Umbilical cord (tissue), 2 donors: ENCODE results near the gene MRI1. TPM values are rescaled to one million over a fixed set of nuclear protein-coding genes. Genes with fewer than 3 reads are reported as not detected.

Experiments
- DNase-seq: peaks from one replicate; pipeline ENCODE4 v3.0.0-alpha.2; 2015; ENCODE audit warnings: low spot score
- total RNA-seq: library from RNA; depleted of rRNA; stranded (reverse); fragments of >200 nt; gene quantifications from one replicate; pipeline ENCODE4 v1.2.3, GENCODE V29; 2014; ENCODE audit warnings: low replicate concordance; ENCODE audit not compliant: insufficient read depth

MRI1 gene
- total RNA-seq, 1 donor from 2014 or later: 38.0 TPM

DNA sequence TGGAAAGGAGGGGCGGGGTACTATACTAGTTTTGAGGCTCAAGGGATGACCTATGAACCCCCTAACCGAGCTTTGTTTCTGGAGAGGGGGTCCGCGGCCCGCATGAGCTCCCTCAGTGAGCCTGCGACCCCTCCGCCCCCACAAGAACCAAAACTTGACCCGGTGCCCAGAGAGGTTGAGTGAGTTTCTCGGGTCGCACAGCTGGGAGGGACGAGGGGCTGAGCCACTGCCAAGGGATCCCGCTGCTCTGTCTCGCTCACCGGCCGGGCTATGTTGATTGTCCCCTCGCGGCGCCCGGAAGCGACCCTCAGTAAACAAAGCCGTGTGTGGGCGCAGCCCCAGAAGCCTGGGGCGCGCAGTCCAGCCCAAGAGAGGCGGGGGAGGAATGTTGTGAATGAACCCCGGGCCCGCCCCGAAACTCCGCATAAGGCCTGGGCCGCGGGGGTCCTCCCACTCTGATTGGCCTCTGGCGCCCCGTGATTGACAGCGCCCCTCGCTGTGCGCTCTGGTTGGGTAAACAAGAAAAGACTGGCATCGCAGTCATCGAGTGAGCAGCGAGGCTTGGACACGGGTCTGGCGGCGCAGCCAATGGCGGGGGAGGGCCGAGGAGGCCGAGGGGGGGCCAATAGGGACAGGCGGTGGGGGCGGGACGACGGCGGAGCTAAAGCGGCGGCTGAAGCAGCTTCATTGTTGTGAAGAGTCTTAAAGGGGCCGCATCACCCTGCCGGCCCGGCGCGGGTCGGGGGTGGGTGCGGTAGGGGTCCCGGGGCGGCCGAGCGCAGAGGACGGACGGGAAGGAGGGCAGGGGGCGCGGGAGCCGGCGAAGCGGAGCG, 30.7 kb downstream of the MRI1 start, which contains the start of gene ZSWIM4:
ZSWIM4 (plus strand) TSS at position 687 of the 833 bp plus-strand sequence. CDS start 206 bp downstream, outside the sequence.
- DNase-seq: peak; percentile 100

- DNase-seq: no peak
These were observed 31.4 kb downstream of the MRI1 start for GRCh38 chr19:13795595-13796300.

DNA sequence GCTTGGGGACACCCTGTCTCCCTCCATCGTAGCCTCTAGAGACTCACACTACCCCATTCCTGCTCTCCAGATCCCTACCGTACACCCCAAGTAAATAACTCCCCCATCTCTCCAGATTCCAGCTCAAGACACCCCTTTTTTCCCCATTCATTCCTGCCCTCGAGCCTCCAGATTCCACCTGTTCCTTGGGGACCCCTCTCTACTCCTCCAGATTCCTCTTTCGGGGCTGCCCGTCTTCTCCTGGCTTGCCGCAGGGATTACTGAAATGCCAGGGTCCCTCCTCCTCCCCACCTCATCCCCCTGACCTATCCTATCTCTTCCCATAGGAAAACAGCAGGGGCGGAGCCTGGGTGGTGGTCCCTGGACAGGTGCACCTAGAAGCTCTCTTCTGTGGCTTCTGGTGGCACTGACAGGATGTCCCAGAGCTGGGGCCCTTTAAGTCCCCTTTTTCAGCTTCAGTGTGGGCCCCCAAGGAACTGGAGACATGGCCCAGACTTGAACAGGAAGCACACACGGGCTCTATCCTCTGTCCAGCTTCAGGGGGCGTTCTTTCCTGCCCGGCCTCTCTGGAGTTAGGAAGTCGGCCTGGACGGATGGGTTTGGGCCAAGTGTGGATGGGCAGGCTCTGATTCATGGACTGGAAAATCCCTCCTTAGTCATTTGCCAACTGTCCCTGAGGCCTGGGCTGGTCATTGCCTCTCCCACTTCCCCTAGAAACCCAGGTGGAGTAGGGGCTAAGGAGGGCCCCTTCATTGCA, 32.2 kb downstream of the MRI1 start:
- peak; percentile 80 for DNase-seq

DNA sequence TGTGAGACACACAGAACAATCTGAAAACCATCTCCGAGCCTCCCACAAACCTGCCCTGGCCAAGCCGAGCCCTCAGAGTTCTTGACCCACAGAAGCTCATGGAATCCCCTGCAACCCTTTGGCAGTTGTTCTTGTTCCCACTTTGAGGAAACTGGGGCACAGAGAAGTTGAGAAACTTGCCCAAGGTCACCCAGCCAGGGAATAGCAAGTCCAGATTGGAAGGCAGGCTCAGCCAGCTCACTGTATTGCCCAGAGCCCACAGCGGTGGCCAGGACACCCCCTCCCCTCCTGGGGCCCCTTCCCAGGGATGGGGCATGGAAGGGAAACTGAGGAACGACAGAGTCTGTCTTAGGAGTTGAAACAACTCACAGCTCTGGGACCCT, 32.7 kb downstream of the MRI1 start:
- DNase-seq: no peak

- DNase-seq: no peak
These were observed 33.5 kb downstream of the MRI1 start for GRCh38 chr19:13797870-13798269.

- DNase-seq: no peak
These were observed 35.3 kb downstream of the MRI1 start for GRCh38 chr19:13799669-13800068.

GRCh38 chr19:13803038-13803437, 38.7 kb downstream of the MRI1 start:
- DNase-seq: no peak

DNA sequence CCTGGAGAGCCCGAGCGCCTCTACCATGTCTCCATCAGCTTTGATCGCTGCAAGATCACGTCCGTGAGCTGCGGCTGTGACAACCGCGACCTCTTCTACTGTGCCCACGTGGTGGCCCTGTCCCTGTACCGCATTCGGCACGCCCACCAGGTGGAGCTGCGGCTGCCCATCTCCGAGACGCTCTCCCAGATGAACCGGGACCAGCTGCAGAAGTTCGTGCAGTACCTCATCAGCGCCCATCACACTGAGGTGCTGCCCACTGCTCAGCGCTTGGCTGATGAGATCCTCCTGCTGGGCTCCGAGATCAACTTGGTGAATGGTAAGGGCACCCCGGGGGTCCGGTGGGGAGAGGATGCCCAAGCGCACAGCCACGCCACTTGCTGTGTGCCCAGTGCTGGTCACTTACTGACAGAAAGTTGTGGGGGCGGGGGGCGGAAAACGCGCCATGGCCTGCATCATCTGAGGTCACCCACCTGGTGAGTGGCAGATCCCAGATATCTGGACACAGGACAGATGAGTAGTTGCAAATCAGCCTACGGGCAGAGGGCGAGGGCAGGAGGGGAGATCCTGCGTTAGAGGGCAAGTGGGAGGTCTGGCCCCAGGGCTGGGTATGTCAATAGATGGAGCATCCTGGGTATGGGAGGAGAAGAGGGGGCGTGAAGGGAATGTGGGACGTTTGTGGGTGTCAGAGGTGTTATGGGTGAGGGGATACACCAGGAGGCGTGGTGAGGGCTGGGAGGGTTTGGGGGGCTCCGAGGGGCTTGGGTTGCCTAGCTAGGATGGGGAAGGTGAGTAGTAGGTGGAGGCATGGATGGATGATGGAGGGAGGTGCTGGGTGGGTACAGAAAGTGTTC, 40.7 kb downstream of the MRI1 start:
- no peak for DNase-seq

- DNase-seq: no peak
These were observed 42.4 kb downstream of the MRI1 start for GRCh38 chr19:13806728-13807127.

DNA sequence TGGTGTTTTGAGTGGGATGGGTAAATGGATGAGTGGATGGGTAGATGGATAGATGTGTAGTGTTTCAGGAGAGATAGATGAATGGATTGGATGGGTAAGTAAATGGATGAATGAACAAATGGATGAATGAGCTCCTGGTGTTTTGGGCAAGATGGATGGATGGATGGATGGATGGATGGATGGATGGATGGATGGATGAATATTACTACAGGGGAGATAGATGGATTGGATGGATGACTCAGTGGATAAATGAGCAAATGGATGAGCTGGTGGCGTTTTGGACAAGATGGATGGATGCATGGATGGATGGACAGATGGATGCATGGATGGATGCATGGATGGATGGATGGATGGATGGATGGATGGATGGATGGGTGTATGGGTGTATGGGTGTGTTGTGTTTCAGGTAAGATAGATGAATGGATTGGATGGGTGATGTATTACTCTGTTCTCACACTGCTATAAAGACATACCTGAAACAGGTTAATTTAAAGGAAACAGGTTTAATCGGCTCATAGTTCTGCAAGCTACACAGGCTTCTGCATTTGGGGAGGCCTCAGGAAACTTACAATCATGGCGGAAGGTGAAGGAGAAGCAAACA, 43.2 kb downstream of the MRI1 start:
- no peak for DNase-seq

GRCh38 chr19:13808856-13809255, 44.5 kb downstream of the MRI1 start:
- no peak for DNase-seq

DNA sequence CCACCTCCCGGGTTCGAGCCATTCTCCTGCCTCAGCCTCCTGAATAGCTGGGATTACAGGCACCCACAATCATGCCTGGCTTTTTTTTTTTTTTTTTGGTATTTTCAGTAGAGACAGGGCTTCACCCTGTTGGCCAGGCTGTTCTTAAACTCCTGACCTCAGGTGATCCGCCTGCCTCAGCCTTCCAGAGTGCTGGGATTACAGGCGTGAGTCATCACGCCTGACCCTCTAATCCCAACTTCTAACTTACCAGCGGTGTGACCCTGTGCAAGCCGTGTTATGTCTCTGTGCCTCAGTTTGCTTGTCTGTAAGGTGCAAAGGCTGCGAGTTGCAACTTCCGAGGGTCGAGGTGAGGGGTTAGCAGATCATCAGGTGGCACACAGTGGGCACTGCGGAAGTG, 48.2 kb downstream of the MRI1 start:
- no peak for DNase-seq

DNA sequence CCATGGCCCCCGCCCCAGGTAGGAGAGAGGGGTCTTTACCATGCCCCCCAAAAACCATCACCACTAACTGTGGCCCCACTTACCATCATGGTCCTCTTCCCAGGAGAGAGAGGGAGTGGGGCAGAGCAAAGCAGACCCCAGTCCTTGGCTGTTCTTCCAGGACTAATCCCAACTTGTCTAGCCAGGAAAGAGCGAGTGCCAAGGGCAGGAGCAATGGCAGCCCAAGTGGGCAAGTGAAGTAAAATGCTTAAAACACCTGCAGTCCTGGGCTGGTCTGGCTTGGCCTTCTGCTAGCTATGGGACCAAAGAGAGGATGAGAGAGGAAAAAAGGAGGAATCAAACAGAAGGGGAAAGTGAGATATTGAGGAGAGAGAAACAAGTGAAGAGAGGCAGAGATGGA, 48.8 kb downstream of the MRI1 start:
- no peak for DNase-seq

- no peak for DNase-seq
These were observed 50.2 kb downstream of the MRI1 start for GRCh38 chr19:13814550-13814949.

DNA sequence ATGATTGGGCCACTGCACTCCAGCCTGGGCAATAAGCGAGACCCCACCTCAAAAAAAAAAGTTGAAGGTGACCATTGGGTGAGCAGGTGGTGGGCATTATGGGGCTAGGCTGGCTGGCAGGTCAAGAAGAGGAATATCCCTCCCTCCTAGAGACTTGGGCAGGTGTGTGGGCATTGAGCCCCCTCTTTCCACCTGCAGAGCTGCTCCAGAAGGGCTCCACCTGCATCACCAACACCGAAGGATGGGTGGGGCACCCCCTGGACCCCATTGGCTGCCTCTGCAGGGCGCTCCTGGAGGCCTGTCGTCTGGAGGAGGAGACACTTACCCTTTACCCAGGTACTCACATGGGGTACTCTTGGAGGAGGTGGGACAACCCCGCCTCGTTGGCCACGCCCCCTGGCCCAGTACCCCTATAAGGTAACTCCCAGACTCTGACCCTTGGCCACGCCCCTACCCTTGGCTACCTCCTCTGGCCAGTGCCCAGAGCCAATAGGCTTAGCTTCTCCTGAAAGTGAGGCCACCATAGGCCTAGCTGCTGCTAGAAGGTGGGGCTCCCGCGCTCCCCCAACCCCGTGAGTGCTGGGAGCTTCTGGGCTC, 52.8 kb downstream of the MRI1 start:
- no peak for DNase-seq

DNA sequence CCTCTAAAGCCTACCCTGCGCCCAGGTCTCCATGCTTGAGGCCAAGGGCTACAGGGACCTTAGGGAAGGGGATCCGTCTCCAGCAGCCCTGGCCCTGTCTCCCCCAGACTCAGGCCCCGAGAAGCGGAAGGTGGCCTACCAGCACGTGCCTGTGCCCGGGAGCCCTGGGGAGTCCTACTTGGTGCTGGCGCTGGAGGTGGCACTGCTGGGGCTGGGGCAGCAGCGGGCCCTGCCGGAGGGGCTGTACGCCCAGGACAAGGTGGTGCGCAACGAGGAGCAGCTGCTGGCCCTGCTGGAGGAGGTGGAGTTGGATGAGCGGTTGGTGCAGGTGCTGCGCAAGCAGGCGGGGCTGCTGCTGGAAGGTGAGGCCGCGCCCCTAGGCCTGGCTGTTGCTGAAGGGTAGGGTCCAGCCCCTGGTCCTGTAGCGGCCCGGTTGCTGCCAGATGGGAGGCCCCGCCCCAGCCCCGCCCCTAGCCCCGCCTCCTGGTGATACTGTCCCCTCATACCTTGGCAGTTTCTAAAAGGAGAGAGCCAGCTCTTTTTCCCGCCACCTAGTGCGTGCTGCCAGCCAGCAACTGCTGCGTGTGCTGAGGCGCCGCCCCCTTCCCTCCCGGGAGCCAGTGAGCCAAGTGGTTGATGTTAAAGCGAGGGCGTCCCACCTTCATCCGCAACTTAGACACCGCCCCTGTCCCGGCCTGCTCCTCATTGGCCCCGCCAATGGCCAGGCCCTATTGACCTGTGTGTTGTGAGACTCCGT, 53.5 kb downstream of the MRI1 start:
- DNase-seq: peak; percentile 45

GRCh38 chr19:13819238-13819637, 54.9 kb downstream of the MRI1 start:
- DNase-seq: no peak

DNA sequence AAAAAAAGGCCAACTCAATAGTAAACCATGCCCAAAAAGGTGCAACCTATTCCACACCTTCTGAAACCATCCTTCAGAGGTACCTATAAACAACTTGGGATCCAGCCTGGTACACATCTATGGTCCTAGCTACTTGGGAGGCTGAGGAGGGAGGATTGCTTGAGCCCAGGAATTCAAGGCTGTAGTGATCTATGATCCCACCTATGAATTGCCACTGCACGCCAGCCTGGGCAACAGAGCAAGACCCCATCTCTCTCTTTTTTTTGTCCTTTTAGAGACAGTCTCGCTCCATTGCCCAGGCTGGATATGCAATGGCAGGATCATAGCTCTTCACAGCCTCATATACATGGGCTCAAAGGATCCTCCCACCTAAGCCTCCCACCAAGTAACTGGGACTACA, 57.0 kb downstream of the MRI1 start:
- no peak for DNase-seq

GRCh38 chr19:13823256-13823655, 58.9 kb downstream of the MRI1 start:
- DNase-seq: no peak
